H9 (cell line): ENCODE measurements around the gene SIPA1L3. TPM values are rescaled to one million over a fixed set of nuclear protein-coding genes. Genes with fewer than 3 reads are reported as not detected.

Source experiments
- DNase-seq: peaks from one replicate; pipeline ENCODE4 v3.0.0-alpha.2; 2017
- H2AFZ ChIP-seq: one replicate; pipeline ENCODE4 v1.6.1; 2013; ENCODE audit warnings: mild to moderate bottlenecking, low read length, control low read depth, moderate library complexity
- H2AK5ac ChIP-seq: 2 replicates; pipeline ENCODE4 v1.6.1; 2013; ENCODE audit warnings: low read length, control low read depth, mixed read lengths; ENCODE audit not compliant: insufficient read length
- H2BK120ac ChIP-seq: one replicate; pipeline ENCODE4 v1.6.1; 2013; ENCODE audit warnings: low read depth, mild to moderate bottlenecking, low read length, control low read depth, inconsistent platforms; ENCODE audit not compliant: poor library complexity, severe bottlenecking
- H2BK12ac ChIP-seq: 2 replicates; pipeline ENCODE4 v1.6.1; 2013; ENCODE audit warnings: low read length, control low read depth, mixed read lengths, low read depth; ENCODE audit not compliant: insufficient read length
- H2BK15ac ChIP-seq: 2 replicates; pipeline ENCODE4 v1.6.1; 2013; ENCODE audit warnings: low read depth, low read length, control low read depth
- H2BK20ac ChIP-seq: one replicate; pipeline ENCODE4 v1.6.1; 2013; ENCODE audit warnings: low read depth, mild to moderate bottlenecking, low read length, control low read depth, inconsistent platforms; ENCODE audit not compliant: poor library complexity, severe bottlenecking
- H2BK5ac ChIP-seq: 2 replicates; pipeline ENCODE4 v1.6.1; 2013; ENCODE audit warnings: low read length, control low read depth, mixed read lengths; ENCODE audit not compliant: insufficient read length
- H3K14ac ChIP-seq: 2 replicates; pipeline ENCODE4 v1.6.1; 2013; ENCODE audit warnings: low read length, control low read depth; ENCODE audit not compliant: insufficient read depth
- H3K18ac ChIP-seq: 2 replicates; pipeline ENCODE4 v1.6.1; 2013; ENCODE audit warnings: low read depth, mild to moderate bottlenecking, mixed read lengths, low read length, control low read depth; ENCODE audit not compliant: insufficient read length
- H3K23ac ChIP-seq: 2 replicates; pipeline ENCODE4 v1.6.1; 2013; ENCODE audit warnings: low read length, control low read depth, mixed read lengths, low read depth; ENCODE audit not compliant: insufficient read length
- H3K23me2 ChIP-seq: 2 replicates; pipeline ENCODE4 v1.6.1; 2013; ENCODE audit warnings: low read depth, mild to moderate bottlenecking, mixed read lengths, low read length, control low read depth; ENCODE audit not compliant: insufficient read length, poor library complexity, severe bottlenecking
- H3K27ac ChIP-seq: 2 replicates; pipeline ENCODE4 v1.5.1; 2013; ENCODE audit warnings: low read length, control low read depth, mixed read lengths, low read depth; ENCODE audit not compliant: insufficient read length
- H3K27me3 ChIP-seq: 2 replicates; pipeline ENCODE4 v1.6.1; 2013; ENCODE audit warnings: low read length, control low read depth, inconsistent platforms; ENCODE audit not compliant: insufficient read depth
- H3K4ac ChIP-seq: 2 replicates; pipeline ENCODE4 v1.6.1; 2013; ENCODE audit warnings: low read depth, mild to moderate bottlenecking, control low read depth, inconsistent platforms, low read length, moderate library complexity
- H3K4me1 ChIP-seq: 2 replicates; pipeline ENCODE4 v1.6.1; 2013; ENCODE audit warnings: low read length, control low read depth, inconsistent platforms; ENCODE audit not compliant: insufficient read depth
- H3K4me2 ChIP-seq: 2 replicates; pipeline ENCODE4 v1.6.1; 2013; ENCODE audit warnings: low read length, control low read depth, mixed read lengths; ENCODE audit not compliant: insufficient read length, insufficient read depth
- H3K56ac ChIP-seq: 2 replicates; pipeline ENCODE4 v1.6.1; 2013; ENCODE audit warnings: low read depth, mild to moderate bottlenecking, mixed read lengths, low read length, control low read depth; ENCODE audit not compliant: insufficient read length
- H3K79me1 ChIP-seq: 2 replicates; pipeline ENCODE4 v1.6.1; 2013; ENCODE audit warnings: low read depth, mild to moderate bottlenecking, moderate library complexity, low read length, control low read depth, inconsistent platforms; ENCODE audit not compliant: insufficient read depth, poor library complexity, severe bottlenecking
- H3K79me2 ChIP-seq: 2 replicates; pipeline ENCODE4 v1.6.1; 2013; ENCODE audit warnings: low read length, control low read depth, inconsistent platforms; ENCODE audit not compliant: insufficient read depth
- H3K9ac ChIP-seq: 2 replicates; pipeline ENCODE4 v1.6.1; 2013; ENCODE audit warnings: low read length, control low read depth, mixed read lengths; ENCODE audit not compliant: insufficient read length; ENCODE audit errors: extremely low read depth
- H3K9me3 ChIP-seq: one replicate; pipeline ENCODE4 v1.6.1; 2013; ENCODE audit warnings: low read depth, low read length, inconsistent platforms; ENCODE audit not compliant: control insufficient read depth
- H3T11ph ChIP-seq: one replicate; pipeline ENCODE4 v1.6.1; 2013; ENCODE audit warnings: mild to moderate bottlenecking, low read length, control low read depth, inconsistent platforms
- H4K20me1 ChIP-seq: one replicate; pipeline ENCODE4 v1.6.1; 2013; ENCODE audit not compliant: control insufficient read depth, insufficient read length, insufficient read depth
- H4K5ac ChIP-seq: 2 replicates; pipeline ENCODE4 v1.6.1; 2013; ENCODE audit warnings: low read depth, mild to moderate bottlenecking, mixed read lengths, low read length, control low read depth; ENCODE audit not compliant: insufficient read length
- H4K8ac ChIP-seq: replicated peaks from 2 replicates; pipeline ENCODE4 v1.6.1; 2013; ENCODE audit warnings: low read length, control low read depth, mixed read lengths, low read depth; ENCODE audit not compliant: insufficient read length
- H4K91ac ChIP-seq: 2 replicates; pipeline ENCODE4 v1.6.1; 2013; ENCODE audit warnings: low read depth, mild to moderate bottlenecking, moderate library complexity, mixed read lengths, low read length, control low read depth; ENCODE audit not compliant: insufficient read length
- H3K27ac Mint-ChIP-seq, 3 experiments: 2 replicates in 2 of 3; 3 replicates in 1 of 3; pipeline ENCODE4 v1.8.0; 2020 to 2021; ENCODE audit warnings: mixed read lengths in 3 of 3, mild to moderate bottlenecking in 1 of 3, moderate library complexity in 1 of 3
- H3K27me3 Mint-ChIP-seq: 2 replicates; pipeline ENCODE4 v1.8.0; 2021; ENCODE audit warnings: low read depth, mild to moderate bottlenecking, moderate library complexity, mixed read lengths
- H3K36me3 Mint-ChIP-seq, 3 experiments: 2 replicates in 2 of 3; 3 replicates in 1 of 3; pipeline ENCODE4 v1.8.0; 2020 to 2021; ENCODE audit warnings: low read depth in 3 of 3, mixed read lengths in 3 of 3; ENCODE audit not compliant: insufficient read depth in 1 of 3
- H3K4me1 Mint-ChIP-seq, 2 experiments: 2 replicates each; pipeline ENCODE4 v1.8.0; 2020; ENCODE audit warnings: mixed read lengths in 2 of 2
- H3K4me3 Mint-ChIP-seq, 2 experiments: 2 replicates in 1 of 2; 3 replicates in 1 of 2; pipeline ENCODE4 v1.8.0; 2020 to 2021; ENCODE audit warnings: mild to moderate bottlenecking in 2 of 2, mixed read lengths in 2 of 2, moderate library complexity in 1 of 2
- H3K9me3 Mint-ChIP-seq, 2 experiments: 2 replicates in 1 of 2; 3 replicates in 1 of 2; pipeline ENCODE4 v1.8.0; 2020; ENCODE audit warnings: mild to moderate bottlenecking in 2 of 2, mixed read lengths in 2 of 2, moderate library complexity in 1 of 2
- CTCF ChIP-seq: fragments of 200-600 bp; sonication (generic); conservative IDR thresholded peaks from 3 replicates; pipeline ENCODE4 v1.8.0; 2021; ENCODE audit warnings: antibody characterized with exemption, mild to moderate bottlenecking
- WGBS: extraction: QIAGEN DNeasy Blood & Tissue Kit; methylation state at CpG from one replicate; pipeline ENCODE4 v1.1.7; 2013; ENCODE audit warnings: missing lambda C conversion rate, low lambda C conversion rate, mixed read lengths; ENCODE audit not compliant: insufficient read length; ENCODE audit errors: extremely low coverage; 5-methylcytosine and 5-hydroxymethylcytosine counted together
- total RNA-seq: library from RNA; stranded (reverse); gene quantifications from 2 replicates; pipeline ENCODE4 v1.2.1, GENCODE V29; 2021

The SIPA1L3 gene
- total RNA-seq, 1 experiment from 2014 or later: 40.1 TPM

- Histone ChIP-seq H3K23ac (no peak overlapping the region), H4K5ac (no peak overlapping the region), H3K14ac (no peak overlapping the region), H4K91ac (no peak overlapping the region), H3K4ac (no peak overlapping the region), H3K56ac (no peak overlapping the region), H4K8ac (no peak overlapping the region), H3K18ac (no peak overlapping the region), H3K79me2 (no peaks in the 10 kb centered on the region), H2AFZ (no peak overlapping the region), H3K27me3 (no peaks in the 10 kb centered on the region), H2BK120ac (no peak overlapping the region), H3K4me2 (no peak overlapping the region), H3K9me3 (no peaks in the 10 kb centered on the region), H3K4me1 (no peaks in the 10 kb centered on the region), H3K27ac (no peak overlapping the region), H2BK12ac (no peak overlapping the region), H3K79me1 (no peaks in the 10 kb centered on the region), H2AK5ac (no peak overlapping the region), H2BK20ac (no peak overlapping the region), H2BK15ac (no peak overlapping the region), H3K9ac (no peak overlapping the region), H3T11ph (no peak overlapping the region), H4K20me1 (no peaks in the 10 kb centered on the region), H3K23me2 (no peaks in the 10 kb centered on the region), H2BK5ac (no peak overlapping the region)
- H3K36me3 Mint-ChIP-seq: peaks cover 0 to 2% (median 0%) of the 10 kb centered on the region in 3 experiments; a peak in 2 of 7 replicates
- H3K4me3 Mint-ChIP-seq: no peak overlapping the region
- H3K4me1 Mint-ChIP-seq: no peaks in the 10 kb centered on the region
- DNase-seq: no peak
- no peak for TF ChIP-seq CTCF
- peaks cover 4% of the 10 kb centered on the region for H3K27me3 Mint-ChIP-seq
- H3K27ac Mint-ChIP-seq: no peak overlapping the region
- H3K9me3 Mint-ChIP-seq: peaks cover 19 to 27% of the 10 kb centered on the region in 2 experiments
- 100% methylated on average over 1 of the region's 1 CpG for WGBS
These were observed 20.4 kb upstream of the SIPA1L3 start for GRCh38 chr19:37886571-37886970.
